K562 (cell line): ENCODE data around the gene CARD8. TPM values are rescaled to one million over a fixed set of nuclear protein-coding genes. Genes with fewer than 3 reads are reported as not detected.

Source experiments
- ATAC-seq: fragments of 200-7000 bp; cut with Tn5 transposase; 3 replicates; pipeline ENCODE4 v1.9.1; 2020; ENCODE audit warnings: moderate library complexity
- BruUV-seq: library from RNA; stranded (reverse); fragments of 400-500 nt; replicated peaks from 2 replicates; lab custom pipeline; 2021; lab: Mats Ljungman, UMichigan
- CTCF ChIA-PET: fragments of 300-600 bp; formaldehyde crosslinking; extraction: SDS; loops from one replicate; lab custom pipeline; 2021; ENCODE audit warnings: low intra/inter-chr PET ratio; lab: Yijun Ruan, JAX
- POLR2A ChIA-PET: fragments of 300-600, 350-650 bp; sonication (Branson Sonifier 250); formaldehyde crosslinking; extraction: SDS; loops from one replicate; lab custom pipeline; 2021; ENCODE audit warnings: antibody characterized with exemption, inconsistent platforms; lab: Yijun Ruan, JAX
- DNase-seq, 4 experiments: peaks; one replicate each; pipeline versions ENCODE4 v3.0.0 to v3.0.0-alpha.2; 2011 to 2018; ENCODE audit warnings: low spot score in 3 of 4, mixed read lengths in 3 of 4; ENCODE audit errors: extremely low read depth in 1 of 4
- FAIRE-seq: peaks from 2 replicates; lab custom pipeline; 2011; peaks lifted over from hg19 to GRCh38; lab: Jason Lieb, UNC
- H2AFZ ChIP-seq: 2 replicates; pipeline ENCODE4 v1.6.0; 2011; ENCODE audit warnings: low read depth, low read length, control low read depth, inconsistent platforms
- H3K27ac ChIP-seq: fragments of 200-600 bp; 3 replicates; pipeline ENCODE4 v1.8.0; 2011; ENCODE audit warnings: low read depth, mild to moderate bottlenecking, control low read depth, inconsistent platforms, low read length, moderate library complexity, mixed read lengths; ENCODE audit errors: extremely low read depth
- H3K27me3 ChIP-seq, 2 experiments: fragments of 300-600 bp in 1 of 2; 2 replicates in 1 of 2; 3 replicates in 1 of 2; pipeline versions ENCODE4 v1.6.0 to v1.8.0; 2011; ENCODE audit warnings: inconsistent platforms in 2 of 2, low read length in 2 of 2, mild to moderate bottlenecking in 1 of 2, mixed read lengths in 1 of 2, moderate library complexity in 1 of 2; ENCODE audit not compliant: control insufficient read depth in 2 of 2, insufficient read depth in 2 of 2
- H3K36me3 ChIP-seq: fragments of 300-600 bp; 3 replicates; pipeline ENCODE4 v1.8.0; 2011; ENCODE audit warnings: mild to moderate bottlenecking, low read length, inconsistent platforms; ENCODE audit not compliant: control insufficient read depth, insufficient read depth
- H3K4me1 ChIP-seq, 2 experiments: fragments of 200-600 bp in 1 of 2; replicated peaks in 1 of 2; 2 replicates in 1 of 2; 3 replicates in 1 of 2; pipeline versions ENCODE4 v1.5.1 to v1.8.0; 2011; ENCODE audit warnings: inconsistent platforms in 2 of 2, low read length in 2 of 2, mild to moderate bottlenecking in 1 of 2, mixed read lengths in 1 of 2, moderate library complexity in 1 of 2; ENCODE audit not compliant: control insufficient read depth in 2 of 2, insufficient read depth in 2 of 2
- H3K4me2 ChIP-seq: 2 replicates; pipeline ENCODE4 v1.6.1; 2011; ENCODE audit warnings: low read length, control low read depth, inconsistent platforms, mixed read lengths; ENCODE audit not compliant: insufficient read depth
- H3K4me3 ChIP-seq: fragments of 200-600 bp; sonication (generic), shearing (Covaris generic); 2 replicates; pipeline ENCODE4 v1.5.1; 2016; ENCODE audit warnings: control low read depth, inconsistent platforms
- H3K79me2 ChIP-seq: fragments of 200-600 bp; 3 replicates; pipeline ENCODE4 v1.8.0; 2011; ENCODE audit warnings: low read length, inconsistent platforms; ENCODE audit not compliant: control insufficient read depth, insufficient read depth
- H3K9ac ChIP-seq, 2 experiments: 2 replicates each; pipeline versions ENCODE4 v1.6.0 to v1.6.1; 2011; ENCODE audit warnings: low read depth in 2 of 2, low read length in 2 of 2, control low read depth in 1 of 2, inconsistent platforms in 1 of 2, mild to moderate bottlenecking in 1 of 2, mixed read lengths in 1 of 2; ENCODE audit not compliant: insufficient read depth in 1 of 2
- H3K9me1 ChIP-seq: one replicate; pipeline ENCODE4 v1.6.0; 2011; ENCODE audit warnings: inconsistent platforms, mild to moderate bottlenecking, low read length, moderate library complexity; ENCODE audit not compliant: control insufficient read depth, insufficient read depth
- H3K9me3 ChIP-seq: replicated peaks from 2 replicates; pipeline ENCODE4 v1.5.1; 2011; ENCODE audit warnings: low read depth, low read length, inconsistent platforms; ENCODE audit not compliant: control insufficient read depth, insufficient read depth
- H4K20me1 ChIP-seq: replicated peaks from 2 replicates; pipeline ENCODE4 v1.6.1; 2011; ENCODE audit warnings: low read length, inconsistent platforms, mixed read lengths; ENCODE audit not compliant: control insufficient read depth, insufficient read depth
- ATF7 ChIP-seq: fragments of 450-650 bp; IDR thresholded peaks from 2 replicates; pipeline ENCODE4 v1.7.1; 2014; ENCODE audit warnings: mild to moderate bottlenecking, moderate library complexity
- FOXM1 ChIP-seq, 2 experiments: fragments of 450-650 bp in 1 of 2; sonication (generic) in 1 of 2; formaldehyde crosslinking in 1 of 2; IDR thresholded peaks; 2 replicates each; pipeline versions ENCODE4 v1.6.1 to v1.9.0; 2017 to 2022; ENCODE audit warnings: low read depth in 2 of 2, mild to moderate bottlenecking in 2 of 2, missing genetic modification reagents in 1 of 2, moderate library complexity in 1 of 2
- HDAC6 ChIP-seq: IDR thresholded peaks from 2 replicates; pipeline ENCODE4 v1.6.1; 2012; ENCODE audit warnings: low read depth, mild to moderate bottlenecking, control low read depth, inconsistent platforms, low read length, moderate library complexity
- MEF2D ChIP-seq: conservative IDR thresholded peaks from 2 replicates; pipeline ENCODE4 v1.6.1; 2016; ENCODE audit warnings: low read depth, missing genetic modification characterization, missing compliant biosample characterization
- MTF1 ChIP-seq: fragments of 250-450 bp; sonication (Bioruptor Pico); IDR thresholded peaks from 2 replicates; pipeline ENCODE4 v1.9.0; 2021; ENCODE audit warnings: moderate library complexity, mild to moderate bottlenecking, inconsistent platforms, borderline replicate concordance
- RFX1 ChIP-seq: fragments of 450-650 bp; IDR thresholded peaks from 2 replicates; pipeline ENCODE4 v1.6.1; 2016; ENCODE audit warnings: mild to moderate bottlenecking, moderate library complexity
- RNF2 ChIP-seq: sonication (generic); IDR thresholded peaks from 2 replicates; pipeline ENCODE4 v1.6.1; 2016
- SAP30 ChIP-seq: fragments of 200-600 bp; sonication (generic); IDR thresholded peaks from 2 replicates; pipeline ENCODE4 v1.6.1; 2012; ENCODE audit warnings: borderline replicate concordance, low read depth, mild to moderate bottlenecking, moderate library complexity, low read length, control low read depth, inconsistent platforms; ENCODE audit not compliant: insufficient read depth, poor library complexity, severe bottlenecking
- SLC30A9 ChIP-seq: fragments of 250-450 bp; sonication (Bioruptor Pico); IDR thresholded peaks from 2 replicates; pipeline ENCODE4 v1.8.0; 2022; ENCODE audit warnings: mild to moderate bottlenecking, moderate library complexity
- SOX6 ChIP-seq: fragments of 450-650 bp; IDR thresholded peaks from 2 replicates; pipeline ENCODE4 v1.6.1; 2014; ENCODE audit warnings: mild to moderate bottlenecking
- ZNF174 ChIP-seq: fragments of 250-450 bp; sonication (Bioruptor Pico); IDR thresholded peaks from 2 replicates; pipeline ENCODE4 v1.4.0; 2020; ENCODE audit warnings: mild to moderate bottlenecking
- ZNF507 ChIP-seq: conservative IDR thresholded peaks from 2 replicates; pipeline ENCODE4 v1.6.1; 2017; ENCODE audit warnings: missing genetic modification characterization, missing compliant biosample characterization
- ZNF586 ChIP-seq: fragments of 450-650 bp; formaldehyde crosslinking; conservative IDR thresholded peaks from 2 replicates; pipeline ENCODE4 v1.4.0; 2020; ENCODE audit warnings: mild to moderate bottlenecking, moderate library complexity
- ZNF589 ChIP-seq: fragments of 200-800 bp; sonication (Bioruptor generic); IDR thresholded peaks from 2 replicates; pipeline ENCODE4 v1.6.1; 2016; ENCODE audit warnings: low read depth, missing genetic modification characterization, missing compliant biosample characterization
- ZNF77 ChIP-seq: fragments of 250-450 bp; sonication (Bioruptor Pico); IDR thresholded peaks from 2 replicates; pipeline ENCODE4 v1.5.0; 2020
- WGBS: fragments of 100-300 bp; shearing (Covaris generic); methylation state at CpG from one replicate; pipeline ENCODE4 v1.1.6; 2016; ENCODE audit warnings: low coverage, mixed read lengths; ENCODE audit not compliant: insufficient coverage; ENCODE audit errors: missing lambda C conversion rate; 5-methylcytosine and 5-hydroxymethylcytosine counted together
- in situ Hi-C: fragments of 300-500 bp; cut with MboI; formaldehyde crosslinking; loops from 4 replicates; pipeline ENCODE4 v1.15.0; 2018; ENCODE audit warnings: inconsistent platforms, mixed read lengths
- intact Hi-C: fragments of 100-400 bp; cut with micrococcal nuclease; formaldehyde crosslinking; loops from 2 replicates; pipeline ENCODE4 v1.14.2; 2022
- polyA plus RNA-seq, 8 experiments: library from polyadenylated mRNA; depleted of rRNA in 4 of 8; stranded (reverse) in 5 of 8; unstranded in 3 of 8; fragments of >200 nt; fragmentation: Nextera tagmentation in 2 of 8; fragmentation: Illumina TruSeq in 1 of 8; extraction: Ambion mirVana in 2 of 8; extraction: Trizol in 1 of 8; gene quantifications; 2 replicates each; pipeline versions ENCODE4 v1.2.1 to v1.2.3, GENCODE V29; 2011 to 2014; ENCODE audit warnings: inconsistent platforms in 1 of 8, missing spikeins in 1 of 8
- total RNA-seq, 7 experiments: library from RNA; depleted of rRNA in 6 of 7; stranded (reverse); fragments of >200 nt in 6 of 7; fragmentation: Illumina TruSeq in 2 of 7; extraction: Trizol in 2 of 7; gene quantifications; 2 replicates each; pipeline versions ENCODE4 v1.2.1 to v1.2.3, GENCODE V29; 2011 to 2021; ENCODE audit warnings: low replicate concordance in 1 of 7
- TF ChIP-seq, protein P1 (sequence below): sonication (generic); formaldehyde crosslinking; IDR thresholded peaks from 2 replicates; pipeline ENCODE4 v1.8.1; 2023; ENCODE audit warnings: mild to moderate bottlenecking, missing genetic modification reagents
- TF ChIP-seq, protein P2 (sequence below): IDR thresholded peaks from 2 replicates; pipeline ENCODE4 v1.6.1; 2012; ENCODE audit warnings: low read depth, low read length, improper control_type of control experiment, borderline replicate concordance

The CARD8 gene
- total and polyA plus RNA-seq, 9 of the 15 experiments (the other 6 are each of a cell fraction or from before 2014, with no cell fraction given): 11.5 to 26.4 (median 20.8) TPM

DNA sequence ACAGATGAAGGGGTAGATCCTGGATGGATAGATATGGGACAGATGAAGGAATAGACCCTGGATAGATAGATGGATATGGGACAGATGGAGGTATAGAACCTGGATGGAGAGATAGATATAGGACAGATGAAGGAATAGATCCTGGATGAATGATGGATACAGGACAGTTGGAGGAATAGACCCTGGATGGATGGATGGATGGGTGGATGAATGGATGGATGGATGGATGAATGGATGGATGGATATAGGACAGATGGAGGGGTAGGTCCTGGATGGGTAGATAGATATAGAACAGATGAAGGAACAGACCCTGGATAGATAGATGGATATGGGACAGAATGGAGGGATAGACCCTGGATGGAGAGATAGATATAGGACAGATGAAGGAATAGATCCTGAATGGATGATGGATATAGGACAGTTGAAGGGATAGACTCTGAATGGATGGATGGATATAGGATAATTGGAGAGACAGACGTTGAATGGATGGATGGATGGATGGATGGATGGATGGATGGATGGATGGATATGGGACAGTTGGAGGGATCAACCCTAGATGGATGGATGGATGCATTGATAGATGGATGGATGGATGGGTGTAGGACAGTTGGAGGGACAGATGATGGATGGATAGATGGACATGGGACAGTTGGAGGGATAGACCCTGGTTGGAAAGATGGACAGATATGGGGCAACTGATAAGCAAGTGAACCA, 46.3 kb upstream of the CARD8 start:
- intact Hi-C loops: no loop called here
- FAIRE-seq: no peak

DNA sequence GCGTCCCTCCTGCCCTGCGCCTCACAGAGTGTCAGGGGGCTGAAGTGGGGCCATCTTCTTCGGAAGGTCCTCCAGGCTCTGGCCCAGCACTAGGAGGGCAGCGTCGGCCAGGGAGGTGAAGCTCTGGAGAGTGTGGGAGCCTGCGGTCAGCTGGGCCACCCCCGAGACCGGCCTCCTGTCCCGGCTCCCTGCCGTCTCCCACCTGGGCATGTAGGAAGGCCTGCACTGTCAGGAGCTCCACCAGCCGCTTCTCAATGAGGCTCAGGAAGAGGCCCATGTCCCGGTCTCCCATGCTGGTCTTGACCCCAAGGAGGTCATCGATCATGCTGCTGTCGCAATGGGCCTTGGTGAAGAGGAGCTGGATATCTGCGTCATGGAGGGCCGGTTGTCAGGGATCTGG, 42.3 kb upstream of the CARD8 start:
- 59% methylated on average over 16 of the region's 16 CpGs for WGBS
- CTCF ChIA-PET: no interaction called here
- no peak for FAIRE-seq
- H3K9me3 ChIP-seq: no peaks in the 10 kb centered on the region
- no peak overlapping the region for H2AFZ ChIP-seq
- no peak overlapping the region for H3K4me2 ChIP-seq
- ATAC-seq: no peak
- intact Hi-C loops: loop anchor here (10.0 kb wide), 1 partner anchor 193 kb away; no protein-coding TSS in a partner anchor
- no peak for DNase-seq
- H3K36me3 ChIP-seq: no peaks in the 10 kb centered on the region
- no peaks in the 10 kb centered on the region for H3K79me2 ChIP-seq
- no peaks in the 10 kb centered on the region for H3K9me1 ChIP-seq
- peaks cover 0 to 18% of the 10 kb centered on the region in 2 experiments; a peak in 2 of 5 replicates for H3K4me1 ChIP-seq
- BruUV-seq: no TSS peak
- H3K4me3 ChIP-seq: no peak overlapping the region
- H3K27me3 ChIP-seq: peaks cover 0 to 9% of the 10 kb centered on the region in 2 experiments; a peak in 2 of 5 replicates
- no peaks in the 10 kb centered on the region for H4K20me1 ChIP-seq
- in situ Hi-C loops: no loop called here
- no peak overlapping the region for H3K9ac ChIP-seq
- POLR2A ChIA-PET: interaction anchor here (0.6 kb wide), 1 partner anchor 321 kb away, joined by 3 read pairs; the partner anchor contains the start of gene SPHK2
- H3K27ac ChIP-seq: no peak overlapping the region
- TF ChIP-seq SLC30A9: no peak
- TF ChIP-seq, protein P1, sequence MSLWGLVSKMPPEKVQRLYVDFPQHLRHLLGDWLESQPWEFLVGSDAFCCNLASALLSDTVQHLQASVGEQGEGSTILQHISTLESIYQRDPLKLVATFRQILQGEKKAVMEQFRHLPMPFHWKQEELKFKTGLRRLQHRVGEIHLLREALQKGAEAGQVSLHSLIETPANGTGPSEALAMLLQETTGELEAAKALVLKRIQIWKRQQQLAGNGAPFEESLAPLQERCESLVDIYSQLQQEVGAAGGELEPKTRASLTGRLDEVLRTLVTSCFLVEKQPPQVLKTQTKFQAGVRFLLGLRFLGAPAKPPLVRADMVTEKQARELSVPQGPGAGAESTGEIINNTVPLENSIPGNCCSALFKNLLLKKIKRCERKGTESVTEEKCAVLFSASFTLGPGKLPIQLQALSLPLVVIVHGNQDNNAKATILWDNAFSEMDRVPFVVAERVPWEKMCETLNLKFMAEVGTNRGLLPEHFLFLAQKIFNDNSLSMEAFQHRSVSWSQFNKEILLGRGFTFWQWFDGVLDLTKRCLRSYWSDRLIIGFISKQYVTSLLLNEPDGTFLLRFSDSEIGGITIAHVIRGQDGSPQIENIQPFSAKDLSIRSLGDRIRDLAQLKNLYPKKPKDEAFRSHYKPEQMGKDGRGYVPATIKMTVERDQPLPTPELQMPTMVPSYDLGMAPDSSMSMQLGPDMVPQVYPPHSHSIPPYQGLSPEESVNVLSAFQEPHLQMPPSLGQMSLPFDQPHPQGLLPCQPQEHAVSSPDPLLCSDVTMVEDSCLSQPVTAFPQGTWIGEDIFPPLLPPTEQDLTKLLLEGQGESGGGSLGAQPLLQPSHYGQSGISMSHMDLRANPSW: no peak
- TF ChIP-seq HDAC6: no peak
- TF ChIP-seq MTF1 (CRISPR knock-in tag): no peak
- TF ChIP-seq, protein P2, sequence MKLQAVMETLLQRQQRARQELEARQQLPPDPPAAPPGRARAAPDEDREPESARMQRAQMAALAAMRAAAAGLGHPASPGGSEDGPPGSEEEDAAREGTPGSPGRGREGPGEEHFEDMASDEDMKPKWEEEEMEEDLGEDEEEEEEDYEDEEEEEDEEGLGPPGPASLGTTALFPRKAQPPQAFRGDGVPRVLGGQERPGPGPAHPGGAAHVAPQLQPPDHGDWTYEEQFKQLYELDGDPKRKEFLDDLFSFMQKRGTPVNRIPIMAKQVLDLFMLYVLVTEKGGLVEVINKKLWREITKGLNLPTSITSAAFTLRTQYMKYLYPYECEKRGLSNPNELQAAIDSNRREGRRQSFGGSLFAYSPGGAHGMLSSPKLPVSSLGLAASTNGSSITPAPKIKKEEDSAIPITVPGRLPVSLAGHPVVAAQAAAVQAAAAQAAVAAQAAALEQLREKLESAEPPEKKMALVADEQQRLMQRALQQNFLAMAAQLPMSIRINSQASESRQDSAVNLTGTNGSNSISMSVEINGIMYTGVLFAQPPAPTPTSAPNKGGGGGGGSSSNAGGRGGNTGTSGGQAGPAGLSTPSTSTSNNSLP: no peak
- TF ChIP-seq RNF2: no peak

More for the DNA sequence above, 46.3 kb upstream of the CARD8 start:
- H3K36me3 ChIP-seq: no peaks in the 10 kb centered on the region
- no peaks in the 10 kb centered on the region for H3K9me3 ChIP-seq
- no peak for ATAC-seq
- H3K9ac ChIP-seq: no peak overlapping the region
- CTCF ChIA-PET: no interaction called here
- BruUV-seq: no TSS peak
- in situ Hi-C loops: loop anchor here (5.0 to 10.0 kb wide), 2 partner anchors 45 to 337 kb away; no protein-coding TSS in a partner anchor
- H3K27me3 ChIP-seq: peaks cover 12 to 27% of the 10 kb centered on the region in 2 experiments; a peak in 4 of 5 replicates
- POLR2A ChIA-PET: no interaction called here
- 0% methylated on average over 1 of the region's 1 CpG for WGBS
- TF ChIP-seq ATF7: no peak
- TF ChIP-seq FOXM1 (IDR thresholded peaks at IDR 0.05; ENCODE audit: low read depth): no peak
- no peak for TF ChIP-seq FOXM1 (CRISPR knock-in tag; IDR thresholded peaks at IDR 0.05; ENCODE audit: low read depth)
- no peak for TF ChIP-seq RFX1
- no peak for TF ChIP-seq SAP30
- no peak for TF ChIP-seq ZNF174 (CRISPR knock-in tag)
- no peak for TF ChIP-seq ZNF77 (CRISPR knock-in tag)
- no peak for TF ChIP-seq ZNF586 (CRISPR knock-in tag)
- no peak for TF ChIP-seq ZNF507 (tag)
- no peak for TF ChIP-seq MEF2D (tag)
- TF ChIP-seq ZNF589 (CRISPR knock-in tag): no peak
- TF ChIP-seq SOX6: no peak
- H3K79me2 ChIP-seq: no peaks in the 10 kb centered on the region
- H4K20me1 ChIP-seq: no peaks in the 10 kb centered on the region
- H3K27ac ChIP-seq: no peak overlapping the region
- H2AFZ ChIP-seq: no peak overlapping the region
- H3K9me1 ChIP-seq: no peaks in the 10 kb centered on the region
- H3K4me3 ChIP-seq: no peak overlapping the region
- DNase-seq: no peak
- H3K4me2 ChIP-seq: no peak overlapping the region
- H3K4me1 ChIP-seq: peaks cover 0 to 22% of the 10 kb centered on the region in 2 experiments; a peak in 1 of 5 replicates
